Testis (tissue), 2 donors: ENCODE results near the gene PXK.

Source experiments
- POLR2A ChIP-seq: fragments of 450-650 bp; IDR thresholded peaks from one replicate; pipeline ENCODE4 v1.6.1; 2017; ENCODE audit warnings: antibody characterized with exemption, mild to moderate bottlenecking, moderate library complexity
- TF ChIP-seq, protein P1 (sequence below), 3 experiments: fragments of 450-650 bp in 2 of 3; fragments of 200-600 bp in 1 of 3; sonication (generic) in 1 of 3; IDR thresholded peaks; one replicate each; pipeline ENCODE4 v1.5.1; 2016 to 2019; ENCODE audit warnings: antibody characterized with exemption in 3 of 3, mild to moderate bottlenecking in 2 of 3, moderate library complexity in 1 of 3

DNA sequence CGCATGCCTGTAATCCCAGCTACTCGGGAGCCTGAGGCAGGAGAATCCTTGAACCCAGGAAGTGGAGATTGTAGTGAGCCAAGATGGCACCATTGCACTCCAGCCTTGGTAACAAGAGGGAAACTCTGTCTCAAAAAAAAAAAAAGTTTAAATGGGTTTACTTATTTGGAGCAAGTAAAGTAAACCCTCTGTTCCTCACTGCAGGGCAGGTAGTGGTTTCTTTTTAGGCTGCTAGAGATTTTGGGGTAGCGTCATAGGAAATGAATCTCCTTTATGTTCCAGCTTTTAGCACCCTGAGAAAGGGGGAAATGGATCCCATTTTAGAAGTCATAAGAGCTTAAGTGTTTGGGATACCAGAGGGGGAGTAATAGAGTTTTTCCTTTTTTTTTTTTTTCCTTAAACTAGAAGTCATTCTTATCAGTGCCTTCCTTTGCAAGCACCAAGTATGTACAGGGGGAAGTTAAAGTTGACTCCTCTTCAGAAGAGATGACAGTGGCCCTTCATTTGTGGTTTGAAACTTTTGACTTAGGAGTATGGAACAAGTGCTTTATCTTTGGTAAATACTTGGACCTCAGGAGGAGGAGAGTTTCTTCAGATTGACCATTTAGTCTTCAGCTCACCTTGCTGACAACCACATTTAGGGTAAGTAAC is 8.0 kb downstream of the PXK start:
- TF ChIP-seq, protein P1, sequence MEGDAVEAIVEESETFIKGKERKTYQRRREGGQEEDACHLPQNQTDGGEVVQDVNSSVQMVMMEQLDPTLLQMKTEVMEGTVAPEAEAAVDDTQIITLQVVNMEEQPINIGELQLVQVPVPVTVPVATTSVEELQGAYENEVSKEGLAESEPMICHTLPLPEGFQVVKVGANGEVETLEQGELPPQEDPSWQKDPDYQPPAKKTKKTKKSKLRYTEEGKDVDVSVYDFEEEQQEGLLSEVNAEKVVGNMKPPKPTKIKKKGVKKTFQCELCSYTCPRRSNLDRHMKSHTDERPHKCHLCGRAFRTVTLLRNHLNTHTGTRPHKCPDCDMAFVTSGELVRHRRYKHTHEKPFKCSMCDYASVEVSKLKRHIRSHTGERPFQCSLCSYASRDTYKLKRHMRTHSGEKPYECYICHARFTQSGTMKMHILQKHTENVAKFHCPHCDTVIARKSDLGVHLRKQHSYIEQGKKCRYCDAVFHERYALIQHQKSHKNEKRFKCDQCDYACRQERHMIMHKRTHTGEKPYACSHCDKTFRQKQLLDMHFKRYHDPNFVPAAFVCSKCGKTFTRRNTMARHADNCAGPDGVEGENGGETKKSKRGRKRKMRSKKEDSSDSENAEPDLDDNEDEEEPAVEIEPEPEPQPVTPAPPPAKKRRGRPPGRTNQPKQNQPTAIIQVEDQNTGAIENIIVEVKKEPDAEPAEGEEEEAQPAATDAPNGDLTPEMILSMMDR (IDR thresholded peaks at IDR 0.05), result no peak
- TF ChIP-seq POLR2A, result no peak
